Astrocyte (in vitro differentiated cells and primary cell): ENCODE results near the gene PTPN20.

ENCODE experiments used
- EZH2 ChIP-seq: IDR thresholded peaks from 2 replicates; pipeline ENCODE4 v1.6.1; 2012; ENCODE audit warnings: mild to moderate bottlenecking, low read length, inconsistent platforms; ENCODE audit not compliant: insufficient read depth
- TF ChIP-seq, protein P1 (sequence below): IDR thresholded peaks from 2 replicates; pipeline ENCODE4 v1.5.1; 2011; ENCODE audit warnings: low read depth, mild to moderate bottlenecking, inconsistent platforms, low read length, moderate library complexity; ENCODE audit not compliant: insufficient read depth

DNA sequence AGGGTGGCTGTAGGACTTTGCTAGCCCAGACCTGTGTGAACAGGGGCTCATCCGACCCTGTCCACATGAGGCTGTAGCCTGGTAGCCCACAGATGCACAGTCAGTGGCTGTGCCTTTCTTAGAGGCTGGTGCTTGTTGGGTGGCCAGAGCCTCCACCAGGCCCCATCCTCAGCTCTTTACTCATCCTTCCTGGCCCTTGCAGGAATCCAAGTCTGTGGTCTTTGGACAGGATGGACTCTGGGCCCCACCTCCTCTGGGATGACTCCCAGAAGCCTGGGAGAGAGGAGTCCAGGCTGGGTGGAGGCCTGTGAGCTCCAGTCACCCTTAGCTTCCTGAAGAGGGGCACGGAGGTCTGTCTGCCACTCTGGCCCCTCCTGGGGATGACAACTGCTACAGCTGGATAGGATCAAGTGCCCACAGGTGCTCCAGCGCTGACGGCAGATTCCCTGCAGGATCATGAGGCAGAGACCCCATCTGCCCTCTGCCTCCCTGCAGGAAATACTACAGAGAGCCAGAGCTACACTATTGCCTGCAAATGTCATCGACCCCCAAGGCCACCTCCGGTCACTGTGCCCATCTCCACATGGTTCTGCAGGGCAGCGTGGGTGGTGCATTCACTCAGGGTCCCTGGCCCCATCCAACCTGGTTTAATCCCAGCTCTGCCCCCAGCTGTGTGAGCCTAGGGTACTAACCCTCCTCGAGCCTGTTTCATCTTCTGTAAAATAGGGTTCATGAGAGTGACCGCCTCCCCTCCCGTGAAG is 114.5 kb downstream of the PTPN20 start:
- TF ChIP-seq, protein P1, sequence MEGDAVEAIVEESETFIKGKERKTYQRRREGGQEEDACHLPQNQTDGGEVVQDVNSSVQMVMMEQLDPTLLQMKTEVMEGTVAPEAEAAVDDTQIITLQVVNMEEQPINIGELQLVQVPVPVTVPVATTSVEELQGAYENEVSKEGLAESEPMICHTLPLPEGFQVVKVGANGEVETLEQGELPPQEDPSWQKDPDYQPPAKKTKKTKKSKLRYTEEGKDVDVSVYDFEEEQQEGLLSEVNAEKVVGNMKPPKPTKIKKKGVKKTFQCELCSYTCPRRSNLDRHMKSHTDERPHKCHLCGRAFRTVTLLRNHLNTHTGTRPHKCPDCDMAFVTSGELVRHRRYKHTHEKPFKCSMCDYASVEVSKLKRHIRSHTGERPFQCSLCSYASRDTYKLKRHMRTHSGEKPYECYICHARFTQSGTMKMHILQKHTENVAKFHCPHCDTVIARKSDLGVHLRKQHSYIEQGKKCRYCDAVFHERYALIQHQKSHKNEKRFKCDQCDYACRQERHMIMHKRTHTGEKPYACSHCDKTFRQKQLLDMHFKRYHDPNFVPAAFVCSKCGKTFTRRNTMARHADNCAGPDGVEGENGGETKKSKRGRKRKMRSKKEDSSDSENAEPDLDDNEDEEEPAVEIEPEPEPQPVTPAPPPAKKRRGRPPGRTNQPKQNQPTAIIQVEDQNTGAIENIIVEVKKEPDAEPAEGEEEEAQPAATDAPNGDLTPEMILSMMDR: no peak
- no peak for TF ChIP-seq EZH2
